Measurements from ENCODE around the gene SLC35G6.

DNA sequence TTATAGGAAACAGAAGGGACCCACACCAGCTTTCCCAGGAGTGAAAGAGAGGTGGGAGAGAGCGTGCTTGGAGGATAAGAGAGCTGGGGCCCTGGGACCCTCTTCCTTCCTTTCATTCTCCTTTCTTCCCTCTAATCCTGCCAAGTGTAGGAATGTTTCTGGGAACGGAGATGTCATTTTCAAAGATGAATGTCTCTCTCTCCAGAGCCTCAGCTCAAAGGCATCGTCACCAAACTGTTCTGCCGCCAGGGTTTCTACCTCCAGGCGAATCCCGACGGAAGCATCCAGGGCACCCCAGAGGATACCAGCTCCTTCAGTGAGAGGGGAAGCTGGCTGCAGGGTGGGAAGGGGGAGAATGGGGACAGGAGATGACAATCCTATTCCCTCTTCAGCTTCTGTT, 40.0 kb upstream of the SLC35G6 start:
- TF ChIP-seq, protein P1, sequence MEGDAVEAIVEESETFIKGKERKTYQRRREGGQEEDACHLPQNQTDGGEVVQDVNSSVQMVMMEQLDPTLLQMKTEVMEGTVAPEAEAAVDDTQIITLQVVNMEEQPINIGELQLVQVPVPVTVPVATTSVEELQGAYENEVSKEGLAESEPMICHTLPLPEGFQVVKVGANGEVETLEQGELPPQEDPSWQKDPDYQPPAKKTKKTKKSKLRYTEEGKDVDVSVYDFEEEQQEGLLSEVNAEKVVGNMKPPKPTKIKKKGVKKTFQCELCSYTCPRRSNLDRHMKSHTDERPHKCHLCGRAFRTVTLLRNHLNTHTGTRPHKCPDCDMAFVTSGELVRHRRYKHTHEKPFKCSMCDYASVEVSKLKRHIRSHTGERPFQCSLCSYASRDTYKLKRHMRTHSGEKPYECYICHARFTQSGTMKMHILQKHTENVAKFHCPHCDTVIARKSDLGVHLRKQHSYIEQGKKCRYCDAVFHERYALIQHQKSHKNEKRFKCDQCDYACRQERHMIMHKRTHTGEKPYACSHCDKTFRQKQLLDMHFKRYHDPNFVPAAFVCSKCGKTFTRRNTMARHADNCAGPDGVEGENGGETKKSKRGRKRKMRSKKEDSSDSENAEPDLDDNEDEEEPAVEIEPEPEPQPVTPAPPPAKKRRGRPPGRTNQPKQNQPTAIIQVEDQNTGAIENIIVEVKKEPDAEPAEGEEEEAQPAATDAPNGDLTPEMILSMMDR (IDR thresholded peaks at IDR 0.05; ENCODE audit: borderline replicate concordance, extremely low read depth, low read length, poor library complexity, severe bottlenecking) = no peak
- TF ChIP-seq EZH2 (IDR thresholded peaks at IDR 0.05; ENCODE audit: borderline replicate concordance, low read depth, low read length, severe bottlenecking) = no peak
